SK-N-SH (cell line): ENCODE results near the gene ZBTB16. TPM values are rescaled to one million over a fixed set of nuclear protein-coding genes. Genes with fewer than 3 reads are reported as not detected.

Experiments used
- CTCF ChIA-PET: fragments of 300-600, 350-600 bp; formaldehyde crosslinking; extraction: SDS; loops from one replicate; lab custom pipeline; 2021; lab: Yijun Ruan, JAX
- POLR2A ChIA-PET: fragments of 350-600 bp; sonication (Branson Sonifier 250); formaldehyde crosslinking; extraction: SDS; loops from one replicate; lab custom pipeline; 2020; ENCODE audit warnings: antibody characterized with exemption, inconsistent platforms; lab: Yijun Ruan, JAX
- DNase-seq: peaks from one replicate; pipeline ENCODE4 v3.0.0; 2012
- H2AFZ ChIP-seq: fragments of 200-600 bp; sonication (generic); 2 replicates; pipeline ENCODE4 v1.8.1; 2016; ENCODE audit warnings: antibody characterized with exemption, mild to moderate bottlenecking, low read depth
- H3F3A ChIP-seq: fragments of 200-600 bp; sonication (generic); replicated peaks from 2 replicates; pipeline ENCODE3; 2016; ENCODE audit warnings: antibody characterized with exemption, mild to moderate bottlenecking; ENCODE audit not compliant: insufficient read depth
- H3K27ac ChIP-seq, 2 experiments: fragments of 200-500 bp in 1 of 2; fragments of 200-600 bp in 1 of 2; sonication (Bioruptor generic) in 1 of 2; sonication (generic), shearing (Covaris generic) in 1 of 2; 2 replicates each; pipeline versions ENCODE4 v1.5.1 to v1.6.1; 2014 to 2016; ENCODE audit warnings: low read depth in 2 of 2, inconsistent platforms in 1 of 2, low read length in 1 of 2, mild to moderate bottlenecking in 1 of 2, mixed read lengths in 1 of 2
- H3K27me3 ChIP-seq: fragments of 200-600 bp; sonication (generic), shearing (Covaris generic); 2 replicates; pipeline ENCODE4 v1.6.1; 2016; ENCODE audit warnings: mixed run types; ENCODE audit not compliant: insufficient read depth
- H3K36me3 ChIP-seq, 2 experiments: fragments of 200-500 bp in 1 of 2; fragments of 200-600 bp in 1 of 2; sonication (Bioruptor generic) in 1 of 2; sonication (generic) in 1 of 2; replicated peaks in 1 of 2; 2 replicates each; pipeline versions ENCODE3 to v1.5.1; 2014 to 2016; ENCODE audit warnings: low read length in 1 of 2, mild to moderate bottlenecking in 1 of 2; ENCODE audit not compliant: insufficient read depth in 2 of 2, control insufficient read depth in 1 of 2
- H3K4me1 ChIP-seq, 2 experiments: fragments of 200-500 bp in 1 of 2; fragments of 200-600 bp in 1 of 2; sonication (Bioruptor generic) in 1 of 2; sonication (generic), shearing (Covaris generic) in 1 of 2; 2 replicates each; pipeline versions ENCODE4 v1.5.1 to v1.6.1; 2014 to 2016; ENCODE audit warnings: low read depth in 1 of 2, low read length in 1 of 2, mixed run types in 1 of 2; ENCODE audit not compliant: insufficient read depth in 2 of 2, control insufficient read depth in 1 of 2
- H3K4me2 ChIP-seq: fragments of 200-600 bp; sonication (generic), shearing (Covaris generic); 2 replicates; pipeline ENCODE4 v1.6.1; 2017; ENCODE audit warnings: mixed run types
- H3K4me3 ChIP-seq, 2 experiments: fragments of 200-500 bp in 1 of 2; fragments of 200-600 bp in 1 of 2; sonication (Bioruptor generic) in 1 of 2; sonication (generic), shearing (Covaris generic) in 1 of 2; 2 replicates each; pipeline versions ENCODE4 v1.5.1 to v1.8.1; 2014 to 2016; ENCODE audit warnings: low read depth in 2 of 2, inconsistent platforms in 1 of 2, low read length in 1 of 2, mild to moderate bottlenecking in 1 of 2, mixed read lengths in 1 of 2, moderate library complexity in 1 of 2
- H3K79me2 ChIP-seq: fragments of 200-600 bp; sonication (generic); 2 replicates; pipeline ENCODE4 v1.8.1; 2017; ENCODE audit warnings: mild to moderate bottlenecking; ENCODE audit not compliant: insufficient read depth
- H3K9ac ChIP-seq: fragments of 200-600 bp; sonication (generic); 2 replicates; pipeline ENCODE4 v1.6.1; 2017; ENCODE audit warnings: mixed run types
- H3K9me2 ChIP-seq: fragments of 200-600 bp; sonication (generic); 2 replicates; pipeline ENCODE4 v1.6.1; 2017; ENCODE audit warnings: mixed run types
- H3K9me3 ChIP-seq: fragments of 200-600 bp; sonication (generic); 2 replicates; pipeline ENCODE4 v1.6.1; 2017; ENCODE audit warnings: mixed run types, mild to moderate bottlenecking, moderate library complexity
- H4K20me1 ChIP-seq: fragments of 200-600 bp; sonication (generic); 2 replicates; pipeline ENCODE4 v1.6.1; 2017; ENCODE audit warnings: mild to moderate bottlenecking, mixed run types; ENCODE audit not compliant: insufficient read depth
- CHD2 ChIP-seq: fragments of 150-350 bp; IDR thresholded peaks from 2 replicates; pipeline ENCODE4 v1.6.1; 2018; ENCODE audit warnings: low read length; ENCODE audit not compliant: partially characterized antibody
- ELF1 ChIP-seq: IDR thresholded peaks from 2 replicates; pipeline ENCODE4 v1.4.0; 2012
- EP300 ChIP-seq, 2 experiments: IDR thresholded peaks; 2 replicates each; pipeline versions ENCODE4 v1.4.0 to v1.6.1; 2012; ENCODE audit warnings: borderline replicate concordance in 1 of 2, low read depth in 1 of 2, low read length in 1 of 2
- EZH2phosphoT487 ChIP-seq: fragments of 200-600 bp; sonication (generic); IDR thresholded peaks from 2 replicates; pipeline ENCODE4 v1.6.1; 2017; ENCODE audit warnings: low read depth, mixed run types, mild to moderate bottlenecking, antibody characterized with exemption, moderate library complexity, borderline replicate concordance
- FOXJ3 ChIP-seq: sonication (generic); formaldehyde crosslinking; IDR thresholded peaks from 2 replicates; pipeline ENCODE4 v1.5.1; 2020; ENCODE audit warnings: mild to moderate bottlenecking, missing genetic modification reagents
- GABPA ChIP-seq: IDR thresholded peaks from 2 replicates; pipeline ENCODE4 v1.4.0; 2012; ENCODE audit warnings: low read depth, mild to moderate bottlenecking
- GATA2 ChIP-seq: sonication (generic); formaldehyde crosslinking; IDR thresholded peaks from 2 replicates; pipeline ENCODE4 v1.5.0; 2020; ENCODE audit warnings: mild to moderate bottlenecking, missing genetic modification reagents
- JUND ChIP-seq: IDR thresholded peaks from 2 replicates; pipeline ENCODE4 v1.4.0; 2012
- MXI1 ChIP-seq: IDR thresholded peaks from 2 replicates; pipeline ENCODE4 v1.6.1; 2012; ENCODE audit warnings: mild to moderate bottlenecking, low read depth, low read length, improper control_type of control experiment
- NFIC ChIP-seq: IDR thresholded peaks from 2 replicates; pipeline ENCODE4 v1.4.0; 2012; ENCODE audit warnings: borderline replicate concordance
- POLR2AphosphoS5 ChIP-seq: IDR thresholded peaks from 2 replicates; pipeline ENCODE4 v1.6.1; 2012; ENCODE audit warnings: low read depth, low read length
- RCOR1 ChIP-seq: fragments of 150-350 bp; IDR thresholded peaks from 2 replicates; pipeline ENCODE4 v1.6.1; 2017; ENCODE audit warnings: antibody characterized with exemption, low read length
- RXRA ChIP-seq: IDR thresholded peaks from 2 replicates; pipeline ENCODE4 v1.4.0; 2012; ENCODE audit warnings: low read depth, mild to moderate bottlenecking, borderline replicate concordance
- TAF1 ChIP-seq: IDR thresholded peaks from 2 replicates; pipeline ENCODE4 v1.6.1; 2012; ENCODE audit warnings: low read depth, mild to moderate bottlenecking, low read length, moderate library complexity, borderline replicate concordance
- TEAD4 ChIP-seq: IDR thresholded peaks from 2 replicates; pipeline ENCODE4 v1.4.0; 2012; ENCODE audit warnings: mild to moderate bottlenecking, borderline replicate concordance; ENCODE audit not compliant: insufficient read depth
- YY1 ChIP-seq: IDR thresholded peaks from 2 replicates; pipeline ENCODE4 v1.4.0; 2012; ENCODE audit warnings: low read depth, mild to moderate bottlenecking
- WGBS: methylation state at CpG from one replicate; pipeline ENCODE4 v1.1.6; 2017; ENCODE audit warnings: low lambda C conversion rate; 5-methylcytosine and 5-hydroxymethylcytosine counted together
- polyA plus RNA-seq, 3 experiments: library from polyadenylated mRNA; depleted of rRNA; stranded (reverse); fragments of >200 nt; gene quantifications; 2 replicates each; pipeline ENCODE4 v1.2.3, GENCODE V29; 2012
- TF ChIP-seq, protein P1 (sequence below): fragments of 150-350 bp; IDR thresholded peaks from 2 replicates; pipeline ENCODE4 v1.6.1; 2016; ENCODE audit warnings: mild to moderate bottlenecking, low read depth, low read length
- TF ChIP-seq, protein P2 (sequence below): fragments of 150-350 bp; IDR thresholded peaks from 2 replicates; pipeline ENCODE4 v1.6.1; 2017; ENCODE audit warnings: antibody characterized with exemption, low read length, low read depth, borderline replicate concordance
- TF ChIP-seq, protein P3 (sequence below): IDR thresholded peaks from 2 replicates; pipeline ENCODE4 v1.6.1; 2012; ENCODE audit warnings: mild to moderate bottlenecking, low read depth, low read length, moderate library complexity

Gene ZBTB16
- polyA plus RNA-seq, 1 of the 3 experiments (the other 2 are of a cell fraction) = not detected

DNA sequence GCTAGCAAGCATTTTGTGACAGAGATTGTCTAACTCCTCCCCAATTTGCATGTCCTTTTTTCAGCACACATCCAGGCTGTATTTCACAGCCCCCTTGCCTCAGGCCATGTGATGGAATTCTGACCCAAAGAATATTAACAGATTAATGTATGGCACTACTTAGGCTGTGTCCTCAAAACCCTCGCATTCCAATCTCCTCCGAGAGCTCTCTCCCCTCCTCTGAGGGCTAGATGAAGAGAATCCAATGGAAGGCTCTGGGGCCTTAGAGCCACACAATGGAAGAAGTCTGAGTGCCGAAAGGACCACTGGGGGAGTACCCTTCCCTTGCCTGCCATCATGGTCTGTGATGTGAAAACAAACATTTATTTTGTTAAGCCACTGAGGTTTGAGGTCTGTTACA lies 223.0 kb downstream of the ZBTB16 start:
- Histone ChIP-seq H3K27me3 (peaks cover 6% of the 10 kb centered on the region; the same call in 1 of the 2 replicates), H3K27ac (no peak overlapping the region), H3K4me3 (no peak overlapping the region), H3K9me3 (no peaks in the 10 kb centered on the region), H3F3A (no peaks in the 10 kb centered on the region), H3K79me2 (no peaks in the 10 kb centered on the region), H3K9ac (no peak overlapping the region), H3K4me2 (no peak overlapping the region), H3K9me2 (no peaks in the 10 kb centered on the region), H3K4me1 (peaks cover 7% of the 10 kb centered on the region in 2 experiments; a peak in 3 of 4 replicates), H4K20me1 (no peaks in the 10 kb centered on the region), H3K36me3 (no peaks in the 10 kb centered on the region), H2AFZ (no peak overlapping the region)
- POLR2A ChIA-PET = no interaction called here
- TF ChIP-seq, protein P1, sequence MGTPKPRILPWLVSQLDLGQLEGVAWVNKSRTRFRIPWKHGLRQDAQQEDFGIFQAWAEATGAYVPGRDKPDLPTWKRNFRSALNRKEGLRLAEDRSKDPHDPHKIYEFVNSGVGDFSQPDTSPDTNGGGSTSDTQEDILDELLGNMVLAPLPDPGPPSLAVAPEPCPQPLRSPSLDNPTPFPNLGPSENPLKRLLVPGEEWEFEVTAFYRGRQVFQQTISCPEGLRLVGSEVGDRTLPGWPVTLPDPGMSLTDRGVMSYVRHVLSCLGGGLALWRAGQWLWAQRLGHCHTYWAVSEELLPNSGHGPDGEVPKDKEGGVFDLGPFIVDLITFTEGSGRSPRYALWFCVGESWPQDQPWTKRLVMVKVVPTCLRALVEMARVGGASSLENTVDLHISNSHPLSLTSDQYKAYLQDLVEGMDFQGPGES = no peak
- TF ChIP-seq TAF1 = no peak
- TF ChIP-seq RXRA = no peak
- TF ChIP-seq POLR2AphosphoS5 = no peak
- TF ChIP-seq NFIC = no peak
- TF ChIP-seq, protein P2, sequence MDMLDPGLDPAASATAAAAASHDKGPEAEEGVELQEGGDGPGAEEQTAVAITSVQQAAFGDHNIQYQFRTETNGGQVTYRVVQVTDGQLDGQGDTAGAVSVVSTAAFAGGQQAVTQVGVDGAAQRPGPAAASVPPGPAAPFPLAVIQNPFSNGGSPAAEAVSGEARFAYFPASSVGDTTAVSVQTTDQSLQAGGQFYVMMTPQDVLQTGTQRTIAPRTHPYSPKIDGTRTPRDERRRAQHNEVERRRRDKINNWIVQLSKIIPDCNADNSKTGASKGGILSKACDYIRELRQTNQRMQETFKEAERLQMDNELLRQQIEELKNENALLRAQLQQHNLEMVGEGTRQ = no peak
- TF ChIP-seq GATA2 (CRISPR knock-in tag) = no peak
- no peak for TF ChIP-seq RCOR1
- no peak for TF ChIP-seq CHD2
- no peak for TF ChIP-seq EZH2phosphoT487
- no peak for TF ChIP-seq ELF1
- TF ChIP-seq EP300 (IDR thresholded peaks at IDR 0.05; ENCODE audit: borderline replicate concordance in 1 of 2, low read depth in 1 of 2, low read length in 1 of 2) = no peak
- no peak for TF ChIP-seq YY1
- TF ChIP-seq FOXJ3 (CRISPR knock-in tag) = no peak
- TF ChIP-seq GABPA = no peak
- TF ChIP-seq MXI1 = no peak
- TF ChIP-seq, protein P3, sequence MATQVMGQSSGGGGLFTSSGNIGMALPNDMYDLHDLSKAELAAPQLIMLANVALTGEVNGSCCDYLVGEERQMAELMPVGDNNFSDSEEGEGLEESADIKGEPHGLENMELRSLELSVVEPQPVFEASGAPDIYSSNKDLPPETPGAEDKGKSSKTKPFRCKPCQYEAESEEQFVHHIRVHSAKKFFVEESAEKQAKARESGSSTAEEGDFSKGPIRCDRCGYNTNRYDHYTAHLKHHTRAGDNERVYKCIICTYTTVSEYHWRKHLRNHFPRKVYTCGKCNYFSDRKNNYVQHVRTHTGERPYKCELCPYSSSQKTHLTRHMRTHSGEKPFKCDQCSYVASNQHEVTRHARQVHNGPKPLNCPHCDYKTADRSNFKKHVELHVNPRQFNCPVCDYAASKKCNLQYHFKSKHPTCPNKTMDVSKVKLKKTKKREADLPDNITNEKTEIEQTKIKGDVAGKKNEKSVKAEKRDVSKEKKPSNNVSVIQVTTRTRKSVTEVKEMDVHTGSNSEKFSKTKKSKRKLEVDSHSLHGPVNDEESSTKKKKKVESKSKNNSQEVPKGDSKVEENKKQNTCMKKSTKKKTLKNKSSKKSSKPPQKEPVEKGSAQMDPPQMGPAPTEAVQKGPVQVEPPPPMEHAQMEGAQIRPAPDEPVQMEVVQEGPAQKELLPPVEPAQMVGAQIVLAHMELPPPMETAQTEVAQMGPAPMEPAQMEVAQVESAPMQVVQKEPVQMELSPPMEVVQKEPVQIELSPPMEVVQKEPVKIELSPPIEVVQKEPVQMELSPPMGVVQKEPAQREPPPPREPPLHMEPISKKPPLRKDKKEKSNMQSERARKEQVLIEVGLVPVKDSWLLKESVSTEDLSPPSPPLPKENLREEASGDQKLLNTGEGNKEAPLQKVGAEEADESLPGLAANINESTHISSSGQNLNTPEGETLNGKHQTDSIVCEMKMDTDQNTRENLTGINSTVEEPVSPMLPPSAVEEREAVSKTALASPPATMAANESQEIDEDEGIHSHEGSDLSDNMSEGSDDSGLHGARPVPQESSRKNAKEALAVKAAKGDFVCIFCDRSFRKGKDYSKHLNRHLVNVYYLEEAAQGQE = no peak
- TF ChIP-seq JUND = no peak
- no peak for TF ChIP-seq TEAD4
- 92% methylated on average over 3 of the region's 3 CpGs for WGBS
- no peak for DNase-seq
- CTCF ChIA-PET = interaction anchor here (15.2 kb wide), 1 partner anchor 22 kb away, joined by 143 read pairs; no protein-coding TSS in a partner anchor
